Measurements from ENCODE around the gene EPB41L5. TPM values are rescaled to one million over a fixed set of nuclear protein-coding genes. Genes with fewer than 3 reads are reported as not detected.

EPB41L5 gene
- total and polyA plus RNA-seq, 9 of the 15 experiments (the other 6 are each of a cell fraction or from before 2014, with no cell fraction given): 2.3 to 14.1 (median 8.2) TPM

DNA sequence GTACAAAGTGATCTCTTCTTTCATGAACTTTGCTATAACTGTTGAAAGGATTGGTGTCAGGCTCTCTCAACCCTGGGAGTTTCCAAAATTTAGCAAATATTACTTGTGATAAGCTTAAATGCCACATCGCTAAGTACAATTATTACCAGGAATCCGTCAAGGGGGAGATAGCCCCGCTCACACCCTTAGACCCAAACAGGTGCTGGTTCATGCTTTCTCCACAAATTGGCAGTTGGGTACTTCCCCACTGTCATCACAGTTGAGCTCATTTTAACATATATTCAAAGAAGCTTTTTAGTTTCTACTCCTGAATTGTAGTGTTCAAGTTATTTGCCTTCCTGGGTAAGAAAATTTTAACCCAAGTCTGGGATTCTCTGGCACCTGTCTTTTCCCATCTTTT lies 29.8 kb upstream of the EPB41L5 start (continued):
- TF ChIP-seq ZNF699 (CRISPR knock-in tag; IDR thresholded peaks at IDR 0.05; ENCODE audit: insufficient replicate concordance): no peak

DNA sequence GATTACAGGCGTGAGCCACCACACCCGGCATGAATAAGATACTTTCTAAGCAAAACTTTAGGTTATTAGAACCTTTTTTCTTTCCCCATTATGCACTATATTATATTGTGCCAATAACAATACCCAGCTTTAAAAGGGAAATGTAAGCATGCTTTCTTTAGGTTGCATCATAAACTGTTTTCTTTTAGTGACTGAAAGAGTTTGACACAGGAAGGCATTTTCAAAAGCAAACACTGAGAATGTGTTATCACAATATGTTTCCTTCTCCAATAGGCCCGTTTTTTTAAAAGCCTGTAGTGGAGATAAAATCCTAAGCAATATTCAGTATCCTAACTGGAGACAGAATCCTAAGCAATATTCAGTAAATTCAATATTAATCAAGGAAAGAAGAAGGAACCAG lies 16.7 kb upstream of the EPB41L5 start:
- Histone ChIP-seq H3K36me3 (ENCODE audit: control insufficient read depth, insufficient read depth, low read length) (no peaks in the 10 kb centered on the region), H3K9me1 (ENCODE audit: control insufficient read depth, insufficient read depth, low read length) (no peaks in the 10 kb centered on the region), H3K4me2 (ENCODE audit: insufficient read depth, low read length) (no peak overlapping the region), H3K79me2 (ENCODE audit: control insufficient read depth, insufficient read depth, low read length) (no peaks in the 10 kb centered on the region), H3K4me3 (no peak overlapping the region), H3K27me3 (ENCODE audit: control insufficient read depth in 2 of 2, insufficient read depth in 2 of 2, low read length in 2 of 2) (no peaks in the 10 kb centered on the region), H2AFZ (ENCODE audit: low read depth, low read length) (no peak overlapping the region), H3K9me3 (replicated peaks; ENCODE audit: control insufficient read depth, insufficient read depth, low read depth, low read length) (no peaks in the 10 kb centered on the region), H4K20me1 (replicated peaks; ENCODE audit: control insufficient read depth, insufficient read depth, low read length) (no peaks in the 10 kb centered on the region), H3K27ac (ENCODE audit: extremely low read depth, low read depth, low read length) (no peak overlapping the region), H3K4me1 (replicated peaks in 1 of 2; ENCODE audit: control insufficient read depth in 2 of 2, insufficient read depth in 2 of 2, low read length in 2 of 2) (no peaks in the 10 kb centered on the region; a peak in 2 of 5 replicates), H3K9ac (ENCODE audit: insufficient read depth in 1 of 2, low read depth in 2 of 2, low read length in 2 of 2) (no peak overlapping the region)
- POLR2A ChIA-PET: interaction anchor here (0.5 to 1.3 kb wide), 2 partner anchors 8 to 16 kb away, joined by 4 to 5 read pairs; no protein-coding TSS in a partner anchor
- DNase-seq (ENCODE audit: extremely low read depth in 1 of 4, low spot score in 3 of 4) (no peak), ATAC-seq (no peak), FAIRE-seq (no peak)
- CTCF ChIA-PET (ENCODE audit: low intra/inter-chr PET ratio): no interaction called here
- 23% methylated on average over 3 of the region's 3 CpGs for WGBS (ENCODE audit: insufficient coverage, low coverage, missing lambda C conversion rate)
- no TSS peak for BruUV-seq (replicated peaks)
- intact Hi-C loops (cut with micrococcal nuclease): no loop called here
- in situ Hi-C loops (cut with MboI): no loop called here
- TF ChIP-seq FOXM1 (IDR thresholded peaks at IDR 0.05; ENCODE audit: low read depth) (peak; percentile 69; the same call in 1 of the 2 replicates), FOXM1 (CRISPR knock-in tag; IDR thresholded peaks at IDR 0.05; ENCODE audit: low read depth) (no peak), ZNF212 (CRISPR knock-in tag; IDR thresholded peaks at IDR 0.05) (no peak), PHF21A (IDR thresholded peaks at IDR 0.05; ENCODE audit: borderline replicate concordance, low read depth) (no peak), E2F3 (CRISPR knock-in tag; IDR thresholded peaks at IDR 0.05) (no peak)
- TF ChIP-seq, protein P1, sequence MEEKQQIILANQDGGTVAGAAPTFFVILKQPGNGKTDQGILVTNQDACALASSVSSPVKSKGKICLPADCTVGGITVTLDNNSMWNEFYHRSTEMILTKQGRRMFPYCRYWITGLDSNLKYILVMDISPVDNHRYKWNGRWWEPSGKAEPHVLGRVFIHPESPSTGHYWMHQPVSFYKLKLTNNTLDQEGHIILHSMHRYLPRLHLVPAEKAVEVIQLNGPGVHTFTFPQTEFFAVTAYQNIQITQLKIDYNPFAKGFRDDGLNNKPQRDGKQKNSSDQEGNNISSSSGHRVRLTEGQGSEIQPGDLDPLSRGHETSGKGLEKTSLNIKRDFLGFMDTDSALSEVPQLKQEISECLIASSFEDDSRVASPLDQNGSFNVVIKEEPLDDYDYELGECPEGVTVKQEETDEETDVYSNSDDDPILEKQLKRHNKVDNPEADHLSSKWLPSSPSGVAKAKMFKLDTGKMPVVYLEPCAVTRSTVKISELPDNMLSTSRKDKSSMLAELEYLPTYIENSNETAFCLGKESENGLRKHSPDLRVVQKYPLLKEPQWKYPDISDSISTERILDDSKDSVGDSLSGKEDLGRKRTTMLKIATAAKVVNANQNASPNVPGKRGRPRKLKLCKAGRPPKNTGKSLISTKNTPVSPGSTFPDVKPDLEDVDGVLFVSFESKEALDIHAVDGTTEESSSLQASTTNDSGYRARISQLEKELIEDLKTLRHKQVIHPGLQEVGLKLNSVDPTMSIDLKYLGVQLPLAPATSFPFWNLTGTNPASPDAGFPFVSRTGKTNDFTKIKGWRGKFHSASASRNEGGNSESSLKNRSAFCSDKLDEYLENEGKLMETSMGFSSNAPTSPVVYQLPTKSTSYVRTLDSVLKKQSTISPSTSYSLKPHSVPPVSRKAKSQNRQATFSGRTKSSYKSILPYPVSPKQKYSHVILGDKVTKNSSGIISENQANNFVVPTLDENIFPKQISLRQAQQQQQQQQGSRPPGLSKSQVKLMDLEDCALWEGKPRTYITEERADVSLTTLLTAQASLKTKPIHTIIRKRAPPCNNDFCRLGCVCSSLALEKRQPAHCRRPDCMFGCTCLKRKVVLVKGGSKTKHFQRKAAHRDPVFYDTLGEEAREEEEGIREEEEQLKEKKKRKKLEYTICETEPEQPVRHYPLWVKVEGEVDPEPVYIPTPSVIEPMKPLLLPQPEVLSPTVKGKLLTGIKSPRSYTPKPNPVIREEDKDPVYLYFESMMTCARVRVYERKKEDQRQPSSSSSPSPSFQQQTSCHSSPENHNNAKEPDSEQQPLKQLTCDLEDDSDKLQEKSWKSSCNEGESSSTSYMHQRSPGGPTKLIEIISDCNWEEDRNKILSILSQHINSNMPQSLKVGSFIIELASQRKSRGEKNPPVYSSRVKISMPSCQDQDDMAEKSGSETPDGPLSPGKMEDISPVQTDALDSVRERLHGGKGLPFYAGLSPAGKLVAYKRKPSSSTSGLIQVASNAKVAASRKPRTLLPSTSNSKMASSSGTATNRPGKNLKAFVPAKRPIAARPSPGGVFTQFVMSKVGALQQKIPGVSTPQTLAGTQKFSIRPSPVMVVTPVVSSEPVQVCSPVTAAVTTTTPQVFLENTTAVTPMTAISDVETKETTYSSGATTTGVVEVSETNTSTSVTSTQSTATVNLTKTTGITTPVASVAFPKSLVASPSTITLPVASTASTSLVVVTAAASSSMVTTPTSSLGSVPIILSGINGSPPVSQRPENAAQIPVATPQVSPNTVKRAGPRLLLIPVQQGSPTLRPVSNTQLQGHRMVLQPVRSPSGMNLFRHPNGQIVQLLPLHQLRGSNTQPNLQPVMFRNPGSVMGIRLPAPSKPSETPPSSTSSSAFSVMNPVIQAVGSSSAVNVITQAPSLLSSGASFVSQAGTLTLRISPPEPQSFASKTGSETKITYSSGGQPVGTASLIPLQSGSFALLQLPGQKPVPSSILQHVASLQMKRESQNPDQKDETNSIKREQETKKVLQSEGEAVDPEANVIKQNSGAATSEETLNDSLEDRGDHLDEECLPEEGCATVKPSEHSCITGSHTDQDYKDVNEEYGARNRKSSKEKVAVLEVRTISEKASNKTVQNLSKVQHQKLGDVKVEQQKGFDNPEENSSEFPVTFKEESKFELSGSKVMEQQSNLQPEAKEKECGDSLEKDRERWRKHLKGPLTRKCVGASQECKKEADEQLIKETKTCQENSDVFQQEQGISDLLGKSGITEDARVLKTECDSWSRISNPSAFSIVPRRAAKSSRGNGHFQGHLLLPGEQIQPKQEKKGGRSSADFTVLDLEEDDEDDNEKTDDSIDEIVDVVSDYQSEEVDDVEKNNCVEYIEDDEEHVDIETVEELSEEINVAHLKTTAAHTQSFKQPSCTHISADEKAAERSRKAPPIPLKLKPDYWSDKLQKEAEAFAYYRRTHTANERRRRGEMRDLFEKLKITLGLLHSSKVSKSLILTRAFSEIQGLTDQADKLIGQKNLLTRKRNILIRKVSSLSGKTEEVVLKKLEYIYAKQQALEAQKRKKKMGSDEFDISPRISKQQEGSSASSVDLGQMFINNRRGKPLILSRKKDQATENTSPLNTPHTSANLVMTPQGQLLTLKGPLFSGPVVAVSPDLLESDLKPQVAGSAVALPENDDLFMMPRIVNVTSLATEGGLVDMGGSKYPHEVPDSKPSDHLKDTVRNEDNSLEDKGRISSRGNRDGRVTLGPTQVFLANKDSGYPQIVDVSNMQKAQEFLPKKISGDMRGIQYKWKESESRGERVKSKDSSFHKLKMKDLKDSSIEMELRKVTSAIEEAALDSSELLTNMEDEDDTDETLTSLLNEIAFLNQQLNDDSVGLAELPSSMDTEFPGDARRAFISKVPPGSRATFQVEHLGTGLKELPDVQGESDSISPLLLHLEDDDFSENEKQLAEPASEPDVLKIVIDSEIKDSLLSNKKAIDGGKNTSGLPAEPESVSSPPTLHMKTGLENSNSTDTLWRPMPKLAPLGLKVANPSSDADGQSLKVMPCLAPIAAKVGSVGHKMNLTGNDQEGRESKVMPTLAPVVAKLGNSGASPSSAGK (IDR thresholded peaks at IDR 0.05): peak; percentile 29; the same call in 1 of the 2 replicates
- TF ChIP-seq, protein P2, sequence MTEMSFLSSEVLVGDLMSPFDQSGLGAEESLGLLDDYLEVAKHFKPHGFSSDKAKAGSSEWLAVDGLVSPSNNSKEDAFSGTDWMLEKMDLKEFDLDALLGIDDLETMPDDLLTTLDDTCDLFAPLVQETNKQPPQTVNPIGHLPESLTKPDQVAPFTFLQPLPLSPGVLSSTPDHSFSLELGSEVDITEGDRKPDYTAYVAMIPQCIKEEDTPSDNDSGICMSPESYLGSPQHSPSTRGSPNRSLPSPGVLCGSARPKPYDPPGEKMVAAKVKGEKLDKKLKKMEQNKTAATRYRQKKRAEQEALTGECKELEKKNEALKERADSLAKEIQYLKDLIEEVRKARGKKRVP (CRISPR knock-in tag; IDR thresholded peaks at IDR 0.05): 0 out of 2 replicates have a peak, but pooled peaks have one; percentile 14
